Lower leg skin (tissue), 4 donors: ENCODE data around the gene BCAS4. TPM values are rescaled to one million over a fixed set of nuclear protein-coding genes. Genes with fewer than 3 reads are reported as not detected.
"Not testable (repeated sequence)": the region's sequence is repeated elsewhere in the genome, so short reads cannot be mapped to it uniquely, and the experiment has no call there.

Source experiments
- DNase-seq, 2 donors: peaks; one replicate each; pipeline ENCODE4 v3.0.0-alpha.2; 2019; ENCODE audit warnings: low spot score in 2 of 2
- H3K4me3 ChIP-seq: fragments of 200-600 bp; sonication (generic); 2 replicates; pipeline ENCODE4 v1.5.1; 2017; ENCODE audit warnings: mild to moderate bottlenecking, low read depth; ENCODE audit not compliant: poor library complexity, severe bottlenecking
- POLR2A ChIP-seq, 2 donors: fragments of 450-650 bp; IDR thresholded peaks; one replicate each; pipeline ENCODE4 v1.6.1; 2016 to 2017; ENCODE audit warnings: antibody characterized with exemption in 2 of 2, mild to moderate bottlenecking in 1 of 2, moderate library complexity in 1 of 2
- WGBS, 2 donors: methylation state at CpG; one replicate each; pipeline ENCODE4 v1.1.5; 2018; 5-methylcytosine and 5-hydroxymethylcytosine counted together
- intact Hi-C: fragments of 100-400 bp; cut with DNase I; formaldehyde crosslinking; loops from one replicate; pipeline ENCODE4 v1.15.0; 2023; ENCODE audit warnings: low total_unique reads
- total RNA-seq, 4 donors: library from RNA; depleted of rRNA; stranded (reverse); fragments of >200 nt; gene quantifications; one replicate each; pipeline ENCODE4 v1.1.0, GENCODE V29; 2016
- TF ChIP-seq, protein P1 (sequence below), 3 donors: fragments of 450-650 bp; IDR thresholded peaks; one replicate each; pipeline ENCODE4 v1.5.1; 2016; ENCODE audit warnings: antibody characterized with exemption in 3 of 3, mild to moderate bottlenecking in 3 of 3, moderate library complexity in 2 of 3

Gene BCAS4
- total RNA-seq, 4 donors from 2014 or later: 1.3 to 7.7 (median 3.5) TPM

- intact Hi-C loops: loop anchor here (10.0 kb wide), 1 partner anchor 128 kb away; no protein-coding TSS in a partner anchor
- WGBS, 2 donors: 89 to 91% methylated on average over 4 of the region's 4 CpGs
- H3K4me3 ChIP-seq: no peak overlapping the region
- no peak for DNase-seq
- no peak for TF ChIP-seq POLR2A (IDR thresholded peaks at IDR 0.05)
- TF ChIP-seq, protein P1, sequence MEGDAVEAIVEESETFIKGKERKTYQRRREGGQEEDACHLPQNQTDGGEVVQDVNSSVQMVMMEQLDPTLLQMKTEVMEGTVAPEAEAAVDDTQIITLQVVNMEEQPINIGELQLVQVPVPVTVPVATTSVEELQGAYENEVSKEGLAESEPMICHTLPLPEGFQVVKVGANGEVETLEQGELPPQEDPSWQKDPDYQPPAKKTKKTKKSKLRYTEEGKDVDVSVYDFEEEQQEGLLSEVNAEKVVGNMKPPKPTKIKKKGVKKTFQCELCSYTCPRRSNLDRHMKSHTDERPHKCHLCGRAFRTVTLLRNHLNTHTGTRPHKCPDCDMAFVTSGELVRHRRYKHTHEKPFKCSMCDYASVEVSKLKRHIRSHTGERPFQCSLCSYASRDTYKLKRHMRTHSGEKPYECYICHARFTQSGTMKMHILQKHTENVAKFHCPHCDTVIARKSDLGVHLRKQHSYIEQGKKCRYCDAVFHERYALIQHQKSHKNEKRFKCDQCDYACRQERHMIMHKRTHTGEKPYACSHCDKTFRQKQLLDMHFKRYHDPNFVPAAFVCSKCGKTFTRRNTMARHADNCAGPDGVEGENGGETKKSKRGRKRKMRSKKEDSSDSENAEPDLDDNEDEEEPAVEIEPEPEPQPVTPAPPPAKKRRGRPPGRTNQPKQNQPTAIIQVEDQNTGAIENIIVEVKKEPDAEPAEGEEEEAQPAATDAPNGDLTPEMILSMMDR (IDR thresholded peaks at IDR 0.05): no peak
These were observed 2.3 kb downstream of the BCAS4 start for GRCh38 chr20:50797142-50797541.

DNA sequence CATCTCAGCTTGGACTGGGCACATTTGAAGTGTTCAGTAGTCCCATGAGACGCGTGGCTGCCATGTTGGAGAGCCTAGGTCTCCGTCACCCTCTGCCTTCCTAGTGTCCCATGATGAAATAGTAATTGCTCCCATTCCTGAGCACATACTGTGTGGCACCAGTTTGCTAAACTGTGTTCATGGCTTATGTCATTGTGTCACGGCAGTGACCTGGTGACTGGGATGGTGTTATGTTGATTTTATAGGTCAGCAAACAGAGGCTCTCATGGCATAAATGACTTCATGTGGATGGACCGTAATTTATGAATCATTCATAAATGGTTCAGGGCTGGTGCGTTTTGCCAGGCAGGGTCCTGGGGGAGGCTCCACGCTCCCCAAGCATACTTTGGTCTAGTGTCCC lies 3.8 kb downstream of the BCAS4 start:
- no peak overlapping the region for H3K4me3 ChIP-seq
- WGBS, 2 donors: 89 to 95% methylated on average over 7 of the region's 7 CpGs
- TF ChIP-seq POLR2A (IDR thresholded peaks at IDR 0.05): no peak
- TF ChIP-seq, protein P1 (IDR thresholded peaks at IDR 0.05): no peak
- DNase-seq: no peak
- intact Hi-C loops: loop anchor here (10.0 kb wide), 1 partner anchor 126 kb away; no protein-coding TSS in a partner anchor

- no peak overlapping the region for H3K4me3 ChIP-seq
- TF ChIP-seq POLR2A (IDR thresholded peaks at IDR 0.05): no peak
- TF ChIP-seq, protein P1 (IDR thresholded peaks at IDR 0.05): no peak
- DNase-seq: no peak
- intact Hi-C loops: loop anchor here (10.0 kb wide), 1 partner anchor 125 kb away; no protein-coding TSS in a partner anchor
- 78 to 82% methylated on average over 13 of the region's 13 CpGs for WGBS, 2 donors
These were observed 4.5 kb downstream of the BCAS4 start for GRCh38 chr20:50799176-50799889.

DNA sequence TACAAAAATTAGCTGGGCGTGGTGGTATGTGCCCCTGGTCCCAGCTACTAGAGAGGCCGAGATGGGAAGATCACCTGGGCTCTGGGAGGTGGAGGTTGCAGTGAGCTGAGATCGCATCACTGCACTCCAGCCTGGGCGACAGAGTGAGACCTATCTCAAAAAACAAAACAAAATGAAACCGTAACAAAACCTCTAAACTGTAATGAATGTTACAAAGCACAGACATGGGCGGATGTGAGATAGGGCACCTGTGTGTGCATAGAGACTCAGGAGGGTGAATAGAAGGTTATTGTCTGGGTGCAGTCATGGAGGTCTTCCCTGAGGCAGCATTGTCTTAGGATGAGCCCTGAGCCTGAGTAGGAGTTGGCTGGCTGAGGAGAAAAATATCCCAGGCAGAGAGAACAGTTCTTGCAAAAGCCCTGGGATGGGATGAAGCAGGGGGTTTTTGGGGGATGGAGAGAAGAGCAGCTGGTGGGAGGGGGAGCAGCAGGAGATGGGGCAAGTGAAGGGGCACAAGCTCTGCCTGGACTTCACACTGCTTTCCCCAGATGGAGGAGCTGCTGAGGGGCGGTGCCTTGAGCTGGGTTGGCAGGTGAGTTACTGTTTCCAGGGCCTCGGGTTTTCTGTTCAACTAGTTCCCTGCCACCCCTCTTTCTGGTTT lies 5.2 kb downstream of the BCAS4 start:
- TF ChIP-seq, protein P1 (IDR thresholded peaks at IDR 0.05): no peak
- TF ChIP-seq POLR2A (IDR thresholded peaks at IDR 0.05): no peak
- 87 to 92% methylated on average over 8 of the region's 8 CpGs for WGBS, 2 donors
- H3K4me3 ChIP-seq: no peak overlapping the region
- intact Hi-C loops: loop anchor here (10.0 kb wide), 1 partner anchor 125 kb away; no protein-coding TSS in a partner anchor
- no peak for DNase-seq

DNA sequence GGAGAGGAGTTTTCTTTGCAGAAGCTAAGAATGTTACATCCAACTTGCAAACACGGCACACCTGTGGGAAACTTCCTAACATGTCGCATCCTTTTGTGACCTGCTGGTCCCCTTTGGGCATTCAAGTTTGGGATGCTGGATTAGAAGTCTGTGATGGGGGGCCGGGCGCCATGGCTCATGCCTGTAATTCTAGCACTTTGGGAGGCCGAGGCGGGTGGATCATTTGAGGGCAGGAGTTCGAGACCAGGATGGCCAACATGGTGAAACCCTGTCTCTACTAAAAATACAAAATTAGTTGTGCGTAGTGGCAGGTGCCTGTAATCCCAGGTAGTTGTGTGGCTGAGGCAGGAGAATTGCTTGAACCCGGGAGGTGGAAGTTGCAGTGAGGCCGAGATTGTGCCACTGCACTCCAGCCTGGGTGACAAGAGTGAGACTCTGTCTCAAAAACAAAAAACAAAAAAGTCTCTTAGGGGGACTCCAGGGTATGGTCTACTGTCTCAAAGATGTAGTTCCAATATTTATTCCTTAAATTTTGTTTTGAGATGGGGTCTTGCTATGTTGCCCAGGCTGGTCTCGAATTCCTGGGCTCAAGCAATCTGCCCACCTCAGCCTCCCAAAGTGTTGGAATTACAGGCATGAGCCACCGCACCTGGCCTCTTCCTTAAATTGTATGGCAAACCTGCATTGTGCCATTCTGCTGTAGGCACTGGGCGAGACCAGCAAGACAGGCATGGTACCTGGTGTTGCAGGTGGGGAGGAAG lies 6.3 kb downstream of the BCAS4 start:
- DNase-seq, intact Hi-C loops, H3K4me3 ChIP-seq: not testable (repeated sequence)
- WGBS, 2 donors: 92 to 93% methylated on average over 13 of the region's 13 CpGs

- intact Hi-C loops: no loop called here
- WGBS, 2 donors: 92 to 95% methylated on average over 5 of the region's 5 CpGs
- no peak for DNase-seq
- TF ChIP-seq, protein P1 (IDR thresholded peaks at IDR 0.05): no peak
- no peak for TF ChIP-seq POLR2A (IDR thresholded peaks at IDR 0.05)
- H3K4me3 ChIP-seq: no peak overlapping the region
These were observed 6.9 kb downstream of the BCAS4 start for GRCh38 chr20:50801747-50802125.
